ENCODE measurements around the gene PLCG2. TPM values are rescaled to one million over a fixed set of nuclear protein-coding genes. Genes with fewer than 3 reads are reported as not detected.

Gene PLCG2
- total and polyA plus RNA-seq, 3 donors from 2014 or later = 6.8 to 11.3 (median 8.0) TPM

DNA sequence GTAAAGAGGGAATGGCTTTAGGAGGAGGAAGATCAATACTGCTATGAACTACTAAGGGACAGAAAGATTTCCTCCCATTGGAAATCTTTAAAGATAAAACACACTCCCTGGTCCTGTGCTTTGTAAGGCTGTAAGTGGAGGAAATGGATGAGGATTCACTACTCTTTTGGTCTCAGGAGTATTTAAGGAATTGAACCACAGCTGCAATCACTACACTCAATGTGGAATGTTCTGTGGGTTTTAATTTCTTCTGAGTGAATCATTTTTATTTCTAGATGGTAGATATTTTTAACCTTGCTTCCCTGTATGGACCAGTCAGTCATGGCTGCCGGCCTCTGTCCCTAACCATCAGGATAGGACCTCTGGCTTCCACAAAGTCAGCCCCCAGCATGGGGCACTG lies 166.6 kb downstream of the PLCG2 start:
- WGBS, 2 donors = 79 to 93% methylated on average over 1 of the region's 1 CpG
- TF ChIP-seq, protein P1, sequence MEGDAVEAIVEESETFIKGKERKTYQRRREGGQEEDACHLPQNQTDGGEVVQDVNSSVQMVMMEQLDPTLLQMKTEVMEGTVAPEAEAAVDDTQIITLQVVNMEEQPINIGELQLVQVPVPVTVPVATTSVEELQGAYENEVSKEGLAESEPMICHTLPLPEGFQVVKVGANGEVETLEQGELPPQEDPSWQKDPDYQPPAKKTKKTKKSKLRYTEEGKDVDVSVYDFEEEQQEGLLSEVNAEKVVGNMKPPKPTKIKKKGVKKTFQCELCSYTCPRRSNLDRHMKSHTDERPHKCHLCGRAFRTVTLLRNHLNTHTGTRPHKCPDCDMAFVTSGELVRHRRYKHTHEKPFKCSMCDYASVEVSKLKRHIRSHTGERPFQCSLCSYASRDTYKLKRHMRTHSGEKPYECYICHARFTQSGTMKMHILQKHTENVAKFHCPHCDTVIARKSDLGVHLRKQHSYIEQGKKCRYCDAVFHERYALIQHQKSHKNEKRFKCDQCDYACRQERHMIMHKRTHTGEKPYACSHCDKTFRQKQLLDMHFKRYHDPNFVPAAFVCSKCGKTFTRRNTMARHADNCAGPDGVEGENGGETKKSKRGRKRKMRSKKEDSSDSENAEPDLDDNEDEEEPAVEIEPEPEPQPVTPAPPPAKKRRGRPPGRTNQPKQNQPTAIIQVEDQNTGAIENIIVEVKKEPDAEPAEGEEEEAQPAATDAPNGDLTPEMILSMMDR (IDR thresholded peaks at IDR 0.05) = no peak
- no peak for TF ChIP-seq POLR2A (IDR thresholded peaks at IDR 0.05)
- intact Hi-C loops (cut with DNase I; ENCODE audit: low total_unique reads) = no loop called here

DNA sequence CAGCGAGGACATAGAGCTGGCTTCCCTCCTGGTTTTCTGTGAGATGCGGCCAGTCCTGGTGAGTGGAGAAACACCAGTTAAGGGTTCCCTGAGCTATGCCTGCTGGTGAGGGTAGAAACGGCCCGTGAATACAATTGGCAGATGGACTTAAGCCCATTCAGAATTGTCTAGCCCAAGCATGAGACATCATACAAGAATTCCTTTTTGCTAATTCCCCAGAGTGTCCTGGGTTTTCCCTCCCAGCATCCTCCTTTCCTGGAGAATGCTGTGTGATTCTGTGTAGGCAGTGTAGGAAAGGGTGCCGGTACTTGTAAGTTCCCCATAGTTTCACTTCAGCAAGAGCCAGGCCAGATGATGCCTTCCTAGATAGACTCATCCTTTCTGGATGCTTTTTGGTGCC lies 167.1 kb downstream of the PLCG2 start:
- DNase-seq = no peak
- intact Hi-C loops (cut with DNase I; ENCODE audit: low total_unique reads) = no loop called here
- Histone ChIP-seq H3K27me3 (no peaks in the 10 kb centered on the region), H3K4me3 (no peak overlapping the region), H3K9me3 (no peaks in the 10 kb centered on the region), H3K27ac (no peak overlapping the region), H3K4me1 (no peaks in the 10 kb centered on the region), H3K36me3 (ENCODE audit: low read depth, missing control alignments) (no peaks in the 10 kb centered on the region)
- 85 to 96% methylated on average over 5 of the region's 5 CpGs for WGBS, 2 donors
- TF ChIP-seq, protein P1 (IDR thresholded peaks at IDR 0.05) = no peak
- no peak for TF ChIP-seq POLR2A (IDR thresholded peaks at IDR 0.05)

More for the DNA sequence above, 166.6 kb downstream of the PLCG2 start:
- Histone ChIP-seq H3K4me3 (no peak overlapping the region), H3K27me3 (no peaks in the 10 kb centered on the region), H3K9me3 (no peaks in the 10 kb centered on the region), H3K36me3 (ENCODE audit: low read depth, missing control alignments) (no peaks in the 10 kb centered on the region), H3K27ac (no peak overlapping the region), H3K4me1 (no peaks in the 10 kb centered on the region)
- DNase-seq = no peak

DNA sequence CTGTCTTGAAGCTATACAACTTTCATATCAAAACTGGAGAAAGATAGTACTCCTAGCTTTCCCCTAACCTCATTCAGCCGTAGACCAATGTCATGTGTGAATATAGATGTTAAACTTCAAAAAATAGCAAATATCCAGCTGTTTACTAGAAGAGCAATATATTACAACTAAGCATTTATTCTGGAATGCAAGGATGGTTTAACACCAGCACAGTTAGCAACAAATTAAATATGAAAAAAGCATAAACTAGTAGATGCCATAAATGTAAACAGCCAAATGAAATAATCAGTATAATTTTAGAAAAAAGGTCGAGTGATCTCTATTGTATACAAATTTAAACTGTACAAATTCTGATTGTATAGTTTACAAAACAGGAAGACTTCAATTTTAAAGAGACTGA lies 172.5 kb downstream of the PLCG2 start:
- no peaks in the 10 kb centered on the region for H3K9me3 ChIP-seq
- DNase-seq = no peak
- H3K36me3 ChIP-seq (ENCODE audit: low read depth, missing control alignments) = no peaks in the 10 kb centered on the region
- no peak overlapping the region for H3K4me3 ChIP-seq
- no peak for TF ChIP-seq POLR2A (IDR thresholded peaks at IDR 0.05)
- TF ChIP-seq, protein P1 (IDR thresholded peaks at IDR 0.05) = no peak
- H3K4me1 ChIP-seq = no peaks in the 10 kb centered on the region
- H3K27me3 ChIP-seq = no peaks in the 10 kb centered on the region
- 83% methylated on average over 2 of the region's 2 CpGs for WGBS, 2 donors
- H3K27ac ChIP-seq = no peak overlapping the region
- intact Hi-C loops (cut with DNase I; ENCODE audit: low total_unique reads) = no loop called here

DNA sequence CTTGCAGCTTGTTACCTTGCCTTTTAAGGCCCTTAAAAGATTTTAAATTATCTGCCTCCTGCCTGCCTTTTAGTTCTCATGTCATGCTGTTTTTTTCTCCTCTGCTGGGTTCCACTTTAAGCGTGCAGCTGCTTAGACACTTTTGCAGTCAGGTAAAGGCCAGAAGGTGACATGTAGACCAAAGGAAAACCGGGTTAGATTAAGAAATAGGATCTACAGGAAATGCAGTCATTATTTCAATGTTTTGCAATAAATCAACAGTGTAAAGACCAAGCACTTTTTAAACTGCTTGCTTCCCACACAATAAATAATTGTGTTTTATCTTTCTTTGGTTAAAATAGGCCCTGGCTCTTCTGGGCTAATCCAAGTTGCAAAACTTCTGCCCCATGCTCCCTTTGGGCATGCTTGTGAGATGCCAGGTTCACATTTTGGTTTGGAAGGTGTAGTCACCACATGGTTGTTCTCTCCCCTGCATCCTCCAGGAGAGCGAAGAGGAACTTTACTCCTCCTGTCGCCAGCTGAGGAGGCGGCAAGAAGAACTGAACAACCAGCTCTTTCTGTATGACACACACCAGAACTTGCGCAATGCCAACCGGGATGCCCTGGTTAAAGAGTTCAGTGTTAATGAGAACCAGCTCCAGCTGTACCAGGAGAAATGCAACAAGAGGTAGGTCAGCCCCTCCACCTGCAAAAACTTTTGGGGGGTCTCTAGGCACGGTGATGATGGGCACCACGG lies 177.3 kb downstream of the PLCG2 start:
- no peak for TF ChIP-seq POLR2A (IDR thresholded peaks at IDR 0.05)
- TF ChIP-seq, protein P1 (IDR thresholded peaks at IDR 0.05) = no peak
- intact Hi-C loops (cut with DNase I; ENCODE audit: low total_unique reads) = no loop called here
- H3K9me3 ChIP-seq = no peaks in the 10 kb centered on the region
- 85 to 87% methylated on average over 9 of the region's 9 CpGs for WGBS, 2 donors
- H3K27ac ChIP-seq = no peak overlapping the region
- no peak overlapping the region for H3K4me3 ChIP-seq
- no peaks in the 10 kb centered on the region for H3K27me3 ChIP-seq
- no peaks in the 10 kb centered on the region for H3K36me3 ChIP-seq (ENCODE audit: low read depth, missing control alignments)
- H3K4me1 ChIP-seq = no peaks in the 10 kb centered on the region
- DNase-seq = no peak

DNA sequence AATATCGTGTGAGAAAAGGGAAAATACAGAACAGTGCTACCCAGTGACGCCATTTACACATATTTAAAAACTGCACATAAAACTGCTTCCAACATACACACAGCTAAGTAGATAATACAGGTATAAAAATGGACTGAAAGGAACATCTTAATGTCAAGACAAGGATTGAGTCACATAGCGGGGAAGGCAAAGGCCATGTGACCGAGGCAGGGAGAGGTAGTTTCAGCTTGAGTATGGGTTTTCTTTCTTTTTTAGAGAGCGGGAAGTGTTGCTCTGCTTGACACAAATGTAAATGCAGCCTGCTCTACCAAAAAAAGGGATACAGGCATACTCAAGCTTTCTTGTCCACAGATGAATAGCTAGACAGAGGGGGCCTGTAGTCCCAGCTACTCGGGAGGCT lies 185.7 kb downstream of the PLCG2 start:
- intact Hi-C loops (cut with DNase I; ENCODE audit: low total_unique reads) = no loop called here
- no peak for DNase-seq
- Histone ChIP-seq H3K27me3 (no peaks in the 10 kb centered on the region), H3K4me3 (no peak overlapping the region), H3K36me3 (ENCODE audit: low read depth, missing control alignments) (no peaks in the 10 kb centered on the region), H3K9me3 (no peaks in the 10 kb centered on the region), H3K27ac (no peak overlapping the region), H3K4me1 (no peaks in the 10 kb centered on the region)
- WGBS, 2 donors = 59 to 70% methylated on average over 6 of the region's 6 CpGs
- TF ChIP-seq POLR2A (IDR thresholded peaks at IDR 0.05) = no peak
- TF ChIP-seq, protein P1 (IDR thresholded peaks at IDR 0.05) = no peak
